ENCODE results near the gene TMEM196. TPM values are rescaled to one million over a fixed set of nuclear protein-coding genes. Genes with fewer than 3 reads are reported as not detected.

The TMEM196 gene
- total RNA-seq, 1 experiment from 2014 or later, result not detected

DNA sequence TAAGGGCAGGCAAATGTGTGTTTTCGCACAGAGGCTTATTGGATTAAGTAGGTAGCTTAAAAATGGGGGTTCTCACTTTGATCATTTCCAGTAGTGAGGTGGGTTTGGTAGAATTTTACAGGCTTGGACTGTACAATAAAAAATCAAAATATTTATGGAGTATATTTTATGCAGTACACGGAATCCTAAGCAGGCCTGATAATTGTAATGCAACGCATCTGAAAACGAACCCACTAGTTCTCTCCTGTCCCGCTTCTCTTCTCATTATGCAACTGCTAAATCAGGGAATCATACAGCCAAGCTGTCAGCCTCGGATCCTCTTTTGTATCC is 64.2 kb downstream of the TMEM196 start:
- no peak for DNase-seq (ENCODE audit: low read depth, low spot score)
- Histone ChIP-seq H3K9me2 (ENCODE audit: insufficient read depth) (no peaks in the 10 kb centered on the region), H3K4me3 (replicated peaks in 1 of 2; ENCODE audit: low read depth in 1 of 2, low read length in 2 of 2) (peak overlapping the region; percentile 62 to 95), H3K36me3 (ENCODE audit: control insufficient read depth in 1 of 2, insufficient read depth in 2 of 2, low read length in 2 of 2) (no peaks in the 10 kb centered on the region), H4K20me1 (ENCODE audit: insufficient read depth) (no peaks in the 10 kb centered on the region), H3K79me2 (ENCODE audit: insufficient read depth, low read length) (peaks cover 46% of the 10 kb centered on the region), H3K4me2 (ENCODE audit: low read length) (peak overlapping the region; percentile 69), H3K9me3 (ENCODE audit: control insufficient read depth in 1 of 2, insufficient read depth in 1 of 2, low read depth in 1 of 2, low read length in 2 of 2) (no peaks in the 10 kb centered on the region), H2AFZ (ENCODE audit: low read depth, low read length, poor library complexity, severe bottlenecking) (peak overlapping the region; percentile 96), H3K9ac (ENCODE audit: low read length) (peak overlapping the region; percentile 87), H3K4me1 (ENCODE audit: control insufficient read depth in 1 of 2, insufficient read depth in 2 of 2, low read length in 2 of 2) (peaks cover 0 to 17% of the 10 kb centered on the region in 2 experiments; a peak in 2 of 4 replicates), H3K27ac (ENCODE audit: low read depth, low read length) (no peak overlapping the region), H3K27me3 (ENCODE audit: insufficient read depth, low read length) (no peaks in the 10 kb centered on the region)
- CTCF ChIA-PET, result interaction anchor here (0.6 to 1.4 kb wide), 6 partner anchors 11 to 1352 kb away, joined by 3 to 14 read pairs (median 3); no protein-coding TSS in a partner anchor
- BruUV-seq (replicated peaks), result no TSS peak
- TF ChIP-seq ZNF274 (IDR thresholded peaks at IDR 0.05; ENCODE audit: low read depth, low read length) (no peak), EGR1 (IDR thresholded peaks at IDR 0.05; ENCODE audit: low read depth) (no peak)
- RAD21 ChIA-PET (ENCODE audit: low non-redundant PET in 1 of 2, low total read pairs in 2 of 2, uncharacterized antibody in 2 of 2, unreplicated experiment in 2 of 2), result interaction anchor here (0.7 to 1.0 kb wide), 2 partner anchors 621 to 889 kb away, joined by 3 to 5 read pairs; no protein-coding TSS in a partner anchor
- ATAC-seq, result peak; percentile 32
- intact Hi-C loops (cut with micrococcal nuclease), result loop anchor here (1.0 kb wide), 1 partner anchor 889 kb away; no protein-coding TSS in a partner anchor
- POLR2A ChIA-PET, result interaction anchor here (1.0 to 1.4 kb wide), 3 partner anchors 9 to 889 kb away, joined by 3 to 4 read pairs (median 3); no protein-coding TSS in a partner anchor

DNA sequence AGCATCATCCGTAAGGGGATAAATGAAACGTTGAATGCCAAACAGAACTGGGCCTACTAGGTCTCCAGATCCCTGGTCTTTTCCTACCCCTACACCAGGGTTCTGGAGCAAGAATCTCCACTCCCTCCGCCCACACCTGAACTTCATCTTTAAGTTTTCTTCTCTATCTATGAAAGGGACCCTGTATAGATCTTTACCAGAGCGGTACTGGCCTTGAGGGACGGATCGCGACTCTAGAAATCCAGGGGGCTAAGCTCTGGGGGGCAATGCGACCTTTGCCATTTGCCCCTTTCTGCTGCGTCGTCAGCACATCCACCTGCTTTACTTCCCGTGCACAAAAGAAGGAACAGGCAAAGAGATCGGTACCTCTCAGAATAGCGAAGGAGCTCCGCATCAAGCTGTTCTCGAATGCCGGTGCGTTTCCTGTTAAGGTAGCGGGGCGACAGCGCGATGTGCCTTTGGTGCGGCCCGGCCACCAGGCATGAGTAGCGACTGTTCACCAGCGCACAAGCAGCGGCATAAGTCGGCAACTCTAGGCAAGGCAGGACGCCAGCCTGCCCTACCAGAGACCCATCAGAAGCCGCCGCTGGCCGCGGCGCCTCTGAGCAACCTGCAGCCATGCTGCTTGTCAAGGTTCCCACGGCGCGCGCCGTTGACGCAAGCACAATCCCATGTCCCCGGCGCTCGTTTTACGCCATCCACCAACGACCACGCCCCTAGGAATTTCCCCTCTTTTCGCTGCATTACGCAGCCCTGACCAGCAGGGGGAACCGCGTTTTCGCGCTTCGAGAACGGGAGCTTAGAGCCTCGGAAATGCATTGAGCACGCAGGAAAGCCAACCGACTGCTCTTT is 64.8 kb downstream of the TMEM196 start, which contains the start of gene POLR1F:
Gene POLR1F (minus strand): TSS at position 641 of the 852 bp plus-strand sequence. CDS start 21 bp downstream, at position 620.
- Histone ChIP-seq H3K27ac (ENCODE audit: low read depth, low read length) (peak within 1 kb of the TSS; percentile 21; the same call in 1 of the 2 replicates), H4K20me1 (ENCODE audit: insufficient read depth) (no peaks in the 10 kb centered on the region), H3K4me1 (ENCODE audit: control insufficient read depth in 1 of 2, insufficient read depth in 2 of 2, low read length in 2 of 2) (peaks cover 0 to 17% of the 10 kb centered on the region in 2 experiments; a peak in 2 of 4 replicates), H3K79me2 (ENCODE audit: insufficient read depth, low read length) (peaks cover 52% of the 10 kb centered on the region), H3K4me3 (replicated peaks in 1 of 2; ENCODE audit: low read depth in 1 of 2, low read length in 2 of 2) (peak within 1 kb of the TSS; percentile 62 to 95), H2AFZ (ENCODE audit: low read depth, low read length, poor library complexity, severe bottlenecking) (peak within 1 kb of the TSS; percentile 96), H3K36me3 (ENCODE audit: control insufficient read depth in 1 of 2, insufficient read depth in 2 of 2, low read length in 2 of 2) (0 out of 4 replicates have a peak, but pooled peaks cover 0 to 3% of the 10 kb centered on the region in 2 experiments), H3K9me3 (ENCODE audit: control insufficient read depth in 1 of 2, insufficient read depth in 1 of 2, low read depth in 1 of 2, low read length in 2 of 2) (no peaks in the 10 kb centered on the region), H3K9ac (ENCODE audit: low read length) (peak within 1 kb of the TSS; percentile 87), H3K27me3 (ENCODE audit: insufficient read depth, low read length) (no peaks in the 10 kb centered on the region), H3K4me2 (ENCODE audit: low read length) (peak within 1 kb of the TSS; percentile 69), H3K9me2 (ENCODE audit: insufficient read depth) (no peaks in the 10 kb centered on the region)
- RAD21 ChIA-PET (ENCODE audit: low non-redundant PET in 1 of 2, low total read pairs in 2 of 2, uncharacterized antibody in 2 of 2, unreplicated experiment in 2 of 2), result interaction anchor here (0.7 to 1.0 kb wide), 2 partner anchors 622 to 890 kb away, joined by 3 to 5 read pairs; no protein-coding TSS in a partner anchor
- BruUV-seq (replicated peaks), result no TSS peak
- DNase-seq (ENCODE audit: low read depth, low spot score), result peak; percentile 91
- intact Hi-C loops (cut with micrococcal nuclease), result loop anchor here (1.0 kb wide), 1 partner anchor 890 kb away; no protein-coding TSS in a partner anchor
- ATAC-seq, result peak; percentile 93
- POLR2A ChIA-PET, result interaction anchor here (1.0 to 1.4 kb wide), 3 partner anchors 9 to 890 kb away, joined by 3 to 4 read pairs (median 3); no protein-coding TSS in a partner anchor
- CTCF ChIA-PET, result interaction anchor here (0.6 to 1.4 kb wide), 6 partner anchors 10 to 1351 kb away, joined by 3 to 14 read pairs (median 3); no protein-coding TSS in a partner anchor
- peak; percentile 92 for TF ChIP-seq SIN3A (IDR thresholded peaks at IDR 0.05; ENCODE audit: low read depth)
- peak; percentile 82 for TF ChIP-seq TCF7L2 (IDR thresholded peaks at IDR 0.05; ENCODE audit: borderline replicate concordance, extremely low read depth, insufficient read depth, insufficient read length)
- peak; percentile 91 for TF ChIP-seq SRF (IDR thresholded peaks at IDR 0.05; ENCODE audit: low read depth)
- TF ChIP-seq FOSL1 (IDR thresholded peaks at IDR 0.05; ENCODE audit: low read depth), result no peak
- peak; percentile 72 for TF ChIP-seq POLR2A (IDR thresholded peaks at IDR 0.05; ENCODE audit: borderline replicate concordance, extremely low read depth, insufficient read depth, insufficient read length)
- peak; percentile 70 for TF ChIP-seq RAD21 (IDR thresholded peaks at IDR 0.05; ENCODE audit: low read depth)
- peak; percentile 94 for TF ChIP-seq YY1 (IDR thresholded peaks at IDR 0.05; ENCODE audit: extremely low read depth, insufficient replicate concordance, low read depth, low read length)
- TF ChIP-seq EZH2phosphoT487 (IDR thresholded peaks at IDR 0.05; ENCODE audit: borderline replicate concordance), result no peak
- TF ChIP-seq, protein P1, sequence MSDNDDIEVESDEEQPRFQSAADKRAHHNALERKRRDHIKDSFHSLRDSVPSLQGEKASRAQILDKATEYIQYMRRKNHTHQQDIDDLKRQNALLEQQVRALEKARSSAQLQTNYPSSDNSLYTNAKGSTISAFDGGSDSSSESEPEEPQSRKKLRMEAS (IDR thresholded peaks at IDR 0.05), result peak; percentile 96
- TF ChIP-seq CBX3 (IDR thresholded peaks at IDR 0.05; ENCODE audit: low read depth), result peak; percentile 66
- TF ChIP-seq ZFX (IDR thresholded peaks at IDR 0.05), result peak; percentile 44
- TF ChIP-seq CTCF (IDR thresholded peaks at IDR 0.05 in 2 of 3, conservative IDR thresholded peaks at IDR 0.05 in 1 of 3; ENCODE audit: borderline replicate concordance in 1 of 3, insufficient read depth in 1 of 3, low read depth in 2 of 3, low read length in 2 of 3), result peak; percentile 78 to 85 (median 84)
- peak; percentile 78 for TF ChIP-seq SP1 (IDR thresholded peaks at IDR 0.05; ENCODE audit: low read depth)
- no peak for TF ChIP-seq EGR1 (IDR thresholded peaks at IDR 0.05; ENCODE audit: low read depth)
- TF ChIP-seq POLR2AphosphoS5 (IDR thresholded peaks at IDR 0.05; ENCODE audit: low read depth, low read length), result peak; percentile 88
- no peak for TF ChIP-seq ZNF274 (IDR thresholded peaks at IDR 0.05; ENCODE audit: low read depth, low read length)
- no peak for TF ChIP-seq EZH2 (IDR thresholded peaks at IDR 0.05)

All from HCT116 (cell line).